NCI-H345 (cell line): ENCODE results near the gene GPR75.

Experiments
- DNase-seq: peaks from one replicate; lab custom pipeline; 2025; lab: John Stamatoyannopoulos, UW

Gene GPR75

DNA sequence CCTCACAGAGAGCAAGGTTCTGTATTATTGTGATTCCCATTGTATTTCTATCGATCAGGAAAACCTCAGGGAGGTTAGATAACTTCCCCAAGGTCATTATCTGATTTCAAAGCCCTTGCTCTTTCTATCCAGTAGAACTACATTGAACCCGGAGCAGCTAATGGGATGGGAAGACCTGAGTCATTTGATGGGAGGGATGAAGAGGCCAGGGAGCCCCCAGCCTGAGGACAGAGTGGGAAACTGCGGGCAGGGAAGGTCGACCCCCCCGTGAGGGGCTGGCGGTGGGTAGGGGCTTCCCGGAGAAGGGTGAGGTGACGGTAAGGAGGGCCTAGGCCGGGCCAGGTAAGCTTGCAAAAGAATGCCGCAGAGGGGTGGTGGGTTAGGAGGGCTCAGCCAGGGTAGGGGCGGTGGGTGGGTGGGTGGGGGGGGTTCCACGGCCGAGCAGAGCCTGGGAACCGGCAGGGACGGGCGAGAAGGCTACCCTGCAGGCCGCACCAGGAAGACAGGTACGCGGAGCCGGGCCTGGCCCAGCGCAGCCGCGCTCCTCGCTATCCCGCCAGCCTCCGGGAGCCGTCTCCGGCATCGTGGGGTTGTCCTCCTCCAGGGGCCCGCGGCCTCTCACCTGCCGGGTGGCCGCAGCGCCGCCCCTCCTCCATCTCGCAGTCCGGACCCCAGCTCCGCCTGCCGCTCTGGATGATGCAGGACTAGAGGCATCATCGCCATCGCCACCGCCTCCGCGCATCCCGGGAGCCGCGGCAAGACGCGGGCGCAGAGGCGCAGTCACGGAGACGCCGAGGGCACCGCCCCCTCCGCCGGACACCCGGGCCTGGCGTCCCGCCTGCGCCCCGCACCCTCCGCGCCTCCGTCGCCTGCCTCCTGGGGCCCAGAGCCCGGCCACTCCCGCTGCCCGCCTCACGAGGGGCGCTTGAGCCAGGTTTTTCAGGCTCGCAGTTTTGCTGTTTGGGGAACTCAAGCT lies at the start of gene GPR75:
Gene GPR75, minus strand, starts transcription at position 762 of the 976 bp plus-strand sequence. CDS start 5,211 bp downstream, outside the sequence.
- no peak for DNase-seq

GRCh38 chr2:53907582-53907981 lies 47.8 kb upstream of the GPR75 start:
- DNase-seq: no peak

GRCh38 chr2:53905396-53905795 lies 45.6 kb upstream of the GPR75 start:
- no peak for DNase-seq

- DNase-seq: no peak
These were observed 43.2 kb upstream of the GPR75 start for GRCh38 chr2:53903011-53903410.

DNA sequence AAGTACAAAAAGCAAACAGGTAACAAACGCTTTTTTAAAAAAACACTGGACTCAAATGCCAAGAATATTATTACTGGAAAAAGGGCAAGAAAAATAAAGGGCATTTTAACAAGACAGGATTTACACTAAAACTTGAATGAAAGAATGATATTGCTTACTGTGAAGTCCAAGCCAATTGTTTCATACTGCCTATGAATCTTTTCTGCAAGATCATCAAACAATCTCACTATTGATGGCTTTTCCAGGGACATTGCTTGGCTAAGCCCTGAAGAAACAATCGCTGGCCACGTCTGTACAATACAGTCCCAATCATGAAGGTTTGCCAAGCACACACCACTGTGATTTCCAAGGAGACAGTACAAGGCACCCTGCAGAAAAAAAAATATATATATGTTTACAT lies 41.4 kb upstream of the GPR75 start:
- DNase-seq: no peak

GRCh38 chr2:53896864-53897263 lies 37.1 kb upstream of the GPR75 start:
- DNase-seq: no peak

DNA sequence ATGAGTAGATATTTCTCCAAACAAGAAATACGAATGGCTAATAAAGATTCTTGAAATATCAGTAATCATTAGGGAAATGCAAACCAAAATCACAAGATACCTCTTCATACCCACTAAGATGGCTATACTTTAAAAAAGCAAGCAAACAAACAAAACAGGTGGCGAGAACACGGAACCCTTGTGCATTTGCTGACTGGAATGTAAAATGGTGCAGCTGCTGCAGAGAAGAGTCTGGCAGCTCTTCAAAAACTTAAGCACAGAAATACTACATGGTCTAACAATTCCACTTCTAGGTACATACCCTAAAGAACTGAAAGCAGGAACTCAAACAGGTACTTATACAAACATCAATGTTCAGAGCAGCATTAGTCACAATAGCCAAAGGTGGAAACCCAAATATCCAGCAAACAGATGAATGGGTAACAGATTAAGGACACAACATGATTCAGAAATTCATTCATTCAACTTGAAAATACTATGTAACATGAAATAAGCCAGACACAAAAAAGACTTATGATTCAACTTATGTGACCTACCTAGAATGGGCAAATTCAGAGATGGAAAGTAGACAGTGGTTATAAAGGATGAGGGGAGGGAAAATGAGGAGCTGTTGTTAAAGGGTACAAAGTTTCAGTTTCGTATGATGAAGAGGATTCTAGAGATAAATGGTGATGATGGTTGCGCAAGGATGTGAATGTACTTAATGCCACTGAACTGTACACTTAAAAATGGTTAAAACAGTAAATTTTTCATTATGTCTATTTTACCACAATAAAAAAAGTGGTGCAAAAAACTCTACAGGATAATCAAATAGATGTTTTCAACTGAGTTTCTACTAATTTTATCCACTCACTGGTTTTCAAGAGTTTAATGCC lies 26.9 kb upstream of the GPR75 start:
- DNase-seq: no peak

DNA sequence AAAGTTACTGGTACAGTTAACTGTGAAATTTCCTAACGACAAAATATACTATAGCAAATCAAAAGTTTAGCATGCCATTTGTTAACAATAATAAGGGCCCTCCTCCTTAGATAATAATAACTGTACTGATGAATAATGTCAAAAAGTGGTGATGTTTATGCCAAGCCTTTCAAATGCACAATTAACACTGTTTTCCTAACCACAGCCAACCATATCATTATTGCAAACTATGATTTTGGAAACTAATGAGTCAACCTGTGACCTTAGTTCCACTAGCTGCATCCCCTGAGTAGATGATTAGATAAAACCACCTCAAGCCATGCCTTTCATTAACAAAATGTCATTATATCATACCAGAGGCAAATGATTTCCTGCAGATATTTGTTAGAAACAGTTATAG lies 25.1 kb upstream of the GPR75 start:
- no peak for DNase-seq

GRCh38 chr2:53881986-53882385 lies 22.2 kb upstream of the GPR75 start:
- DNase-seq: no peak

DNA sequence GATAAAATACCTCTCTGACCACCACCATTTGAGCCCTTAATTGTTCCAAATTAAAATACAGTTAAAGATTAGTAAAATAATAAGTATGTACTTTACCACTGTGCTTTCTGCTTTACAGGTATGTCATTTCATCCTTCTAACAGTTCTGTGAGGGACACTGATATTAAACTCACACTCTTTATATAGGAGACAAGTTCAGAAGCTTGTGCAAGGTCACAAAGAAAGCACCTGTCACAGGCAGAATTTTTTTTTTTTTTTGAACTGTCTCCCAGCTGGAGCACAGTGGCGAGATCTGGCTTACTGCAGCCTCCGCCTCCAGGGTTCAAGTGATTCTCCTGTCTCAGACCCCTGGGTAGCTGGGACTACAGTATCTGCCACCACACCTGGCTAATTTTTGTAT lies 21.6 kb upstream of the GPR75 start:
- DNase-seq: no peak

DNA sequence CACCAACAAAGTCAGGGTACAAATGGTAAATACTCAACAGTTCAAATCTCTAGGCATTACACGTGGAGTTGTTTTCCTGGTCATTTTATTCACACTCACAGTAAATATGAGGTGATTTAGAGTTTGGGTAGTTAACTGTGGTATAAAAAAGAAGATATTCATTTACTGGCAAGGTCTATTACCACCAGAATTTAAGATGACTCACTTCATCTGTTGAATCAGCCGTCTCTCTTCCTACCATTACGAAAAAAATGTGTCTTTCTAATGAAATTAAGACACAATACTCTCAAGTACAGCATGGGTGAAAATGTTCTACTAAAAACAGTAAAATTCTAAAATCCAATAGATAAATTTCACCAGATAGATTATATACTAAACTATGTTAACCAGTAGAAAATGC lies 21.0 kb upstream of the GPR75 start:
- no peak for DNase-seq

- DNase-seq: no peak
These were observed 17.8 kb upstream of the GPR75 start for GRCh38 chr2:53877556-53877955.

GRCh38 chr2:53877112-53877511 lies 17.3 kb upstream of the GPR75 start:
- DNase-seq: no peak

DNA sequence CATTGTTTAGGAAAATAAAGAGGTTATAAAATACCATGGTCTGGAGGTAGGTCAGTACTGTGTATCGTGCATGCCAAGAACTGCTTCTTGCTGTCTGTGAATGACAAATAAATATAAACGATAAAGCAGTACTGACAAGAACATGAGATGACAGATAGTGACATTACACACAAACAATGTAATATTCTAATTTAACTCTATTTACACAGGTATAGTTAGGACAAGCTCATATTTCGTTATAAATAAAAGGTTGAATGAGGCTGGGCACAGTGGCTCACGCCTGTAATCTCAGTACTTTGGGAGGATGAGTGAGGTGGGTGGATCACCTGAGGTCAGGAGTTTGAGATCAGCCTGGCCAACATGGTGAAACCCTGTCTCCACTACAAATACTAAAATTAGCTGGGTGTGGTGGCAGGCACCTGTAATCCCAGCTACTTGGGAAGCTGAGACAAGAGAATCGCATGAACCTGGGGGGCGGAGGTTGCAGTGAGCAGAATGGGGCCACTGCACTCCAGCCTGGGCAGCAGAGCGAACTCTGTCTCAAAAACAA lies 14.7 kb upstream of the GPR75 start:
- DNase-seq: no peak

- no peak for DNase-seq
These were observed 8.0 kb upstream of the GPR75 start for GRCh38 chr2:53867773-53868172.

DNA sequence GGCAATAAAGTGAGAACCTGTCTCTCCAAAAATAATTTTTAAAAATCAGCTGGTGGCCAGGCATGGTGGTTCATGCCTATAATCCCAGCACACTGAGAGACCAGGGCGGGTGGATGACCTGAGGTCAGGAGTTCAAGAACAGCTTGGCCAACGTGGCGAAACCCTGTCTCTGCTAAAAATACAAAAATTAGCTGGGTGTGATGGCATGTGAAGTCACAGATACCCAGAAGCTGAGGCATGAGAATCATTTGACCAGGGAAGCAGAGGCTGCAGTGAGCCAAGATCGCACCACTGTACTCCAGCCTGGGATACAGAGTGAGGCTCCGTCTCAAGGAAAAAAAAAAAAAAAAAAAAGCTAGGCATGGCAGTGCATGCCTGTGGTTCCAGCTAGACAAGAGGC lies 7.4 kb upstream of the GPR75 start:
- DNase-seq: no peak

DNA sequence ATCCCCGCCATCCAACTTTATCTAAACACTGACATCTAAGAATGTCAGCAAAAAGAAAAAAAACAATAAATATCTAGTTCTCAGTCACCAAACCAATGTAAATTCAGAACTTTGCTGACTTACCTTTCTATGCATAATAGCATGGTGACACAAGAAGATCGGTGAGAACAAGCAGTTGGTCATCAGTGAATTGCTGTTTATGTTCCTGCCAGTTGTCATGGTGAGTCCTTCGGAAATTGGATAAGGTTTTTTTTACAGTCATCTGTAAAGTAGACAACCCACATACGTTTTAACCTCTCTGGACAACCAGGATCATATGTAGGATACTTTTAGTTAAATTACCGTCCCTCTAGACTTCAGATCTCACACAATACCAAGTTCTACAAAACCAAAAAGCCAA lies 6.2 kb upstream of the GPR75 start:
- DNase-seq: no peak

GRCh38 chr2:53865264-53865663 lies 5.5 kb upstream of the GPR75 start:
- DNase-seq: no peak

- no peak for DNase-seq
These were observed 3.9 kb upstream of the GPR75 start for GRCh38 chr2:53863538-53864227.

- DNase-seq: no peak
These were observed 2.1 kb upstream of the GPR75 start for GRCh38 chr2:53861824-53862223.

DNA sequence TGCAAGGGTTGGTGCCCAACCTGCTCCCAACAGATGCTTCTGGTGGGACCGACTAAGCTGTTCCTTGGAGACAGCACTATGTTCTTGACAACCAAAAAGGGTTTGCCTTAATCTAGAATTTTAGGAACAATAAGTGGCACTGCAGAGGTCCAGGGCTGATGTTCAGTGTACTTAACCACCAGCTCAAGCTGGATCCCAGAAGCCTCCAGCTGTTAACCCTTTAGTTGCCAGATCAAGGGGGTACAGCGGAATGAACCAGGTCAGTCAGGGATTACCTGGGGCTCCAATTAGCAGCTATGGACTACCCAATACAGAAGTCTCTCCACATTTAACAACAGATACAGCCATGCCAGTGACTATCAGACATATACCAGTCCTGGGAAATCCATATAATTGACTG lies 3.5 kb downstream of the GPR75 start:
- no peak for DNase-seq

DNA sequence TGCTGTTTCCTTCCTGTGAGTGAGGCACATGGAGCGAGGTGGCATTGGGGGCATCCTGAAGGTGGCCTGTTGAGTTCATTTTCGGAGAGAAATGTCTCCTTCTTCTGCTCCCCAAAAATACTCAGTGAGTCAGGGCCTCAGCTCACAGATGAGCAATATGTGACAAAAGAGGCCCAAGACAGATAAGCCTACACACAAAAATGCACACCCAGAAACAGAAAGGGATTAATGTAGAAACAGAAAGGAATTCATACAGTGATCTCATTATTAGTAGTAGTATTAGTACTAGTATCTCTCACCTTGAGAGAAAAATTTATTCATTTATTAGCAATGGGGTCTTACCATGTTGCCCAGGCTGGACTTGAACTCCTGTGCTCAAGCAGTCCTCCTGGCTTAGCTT lies 5.1 kb downstream of the GPR75 start:
- no peak for DNase-seq
